Astrocyte (in vitro differentiated cells and primary cell): ENCODE results near the gene KCNQ5. TPM values are rescaled to one million over a fixed set of nuclear protein-coding genes. Genes with fewer than 3 reads are reported as not detected.

Experiments
- DNase-seq: peaks from one replicate; pipeline ENCODE4 v3.0.0-alpha.2; 2010; ENCODE audit warnings: low read depth
- FAIRE-seq: peaks from 2 replicates; lab custom pipeline; 2011; peaks lifted over from hg19 to GRCh38; lab: Jason Lieb, UNC
- H2AFZ ChIP-seq: 2 replicates; pipeline ENCODE4 v1.6.0; 2012; ENCODE audit warnings: low read depth, low read length, inconsistent platforms
- H3K27ac ChIP-seq: 2 replicates; pipeline ENCODE4 v1.5.1; 2011; ENCODE audit warnings: low read depth, low read length, inconsistent platforms
- H3K27me3 ChIP-seq: 2 replicates; pipeline ENCODE4 v1.6.0; 2011; ENCODE audit warnings: low read length, inconsistent platforms; ENCODE audit not compliant: insufficient read depth
- H3K36me3 ChIP-seq: 2 replicates; pipeline ENCODE4 v1.5.1; 2011; ENCODE audit warnings: low read length, inconsistent platforms; ENCODE audit not compliant: insufficient read depth
- H3K4me1 ChIP-seq: 2 replicates; pipeline ENCODE4 v1.5.1; 2011; ENCODE audit warnings: low read length, inconsistent platforms; ENCODE audit not compliant: insufficient read depth
- H3K4me2 ChIP-seq: 2 replicates; pipeline ENCODE4 v1.6.0; 2012; ENCODE audit warnings: low read length, inconsistent platforms
- H3K4me3 ChIP-seq: 2 replicates; pipeline ENCODE4 v1.5.1; 2011; ENCODE audit warnings: low read depth, mild to moderate bottlenecking, low read length, inconsistent platforms; ENCODE audit not compliant: insufficient read depth
- H3K79me2 ChIP-seq: 2 replicates; pipeline ENCODE4 v1.6.0; 2012; ENCODE audit warnings: mild to moderate bottlenecking, low read length, inconsistent platforms; ENCODE audit not compliant: insufficient read depth
- H3K9ac ChIP-seq: 2 replicates; pipeline ENCODE4 v1.6.0; 2012; ENCODE audit warnings: mild to moderate bottlenecking, low read length, inconsistent platforms
- H3K9me3 ChIP-seq: 2 replicates; pipeline ENCODE4 v1.5.1; 2012; ENCODE audit warnings: low read depth, mild to moderate bottlenecking, low read length, inconsistent platforms; ENCODE audit not compliant: insufficient read depth
- H4K20me1 ChIP-seq: 2 replicates; pipeline ENCODE4 v1.6.0; 2012; ENCODE audit warnings: low read length, inconsistent platforms; ENCODE audit not compliant: insufficient read depth
- H3K27ac Mint-ChIP-seq: one replicate; pipeline ENCODE4 v1.8.0; 2021; ENCODE audit warnings: mild to moderate bottlenecking, mixed read lengths; ENCODE audit not compliant: unreplicated experiment
- H3K27me3 Mint-ChIP-seq: one replicate; pipeline ENCODE4 v1.8.0; 2021; ENCODE audit warnings: low read depth, mixed read lengths; ENCODE audit not compliant: unreplicated experiment
- H3K36me3 Mint-ChIP-seq: one replicate; pipeline ENCODE4 v1.8.0; 2021; ENCODE audit warnings: low read depth, mixed read lengths; ENCODE audit not compliant: unreplicated experiment
- H3K4me1 Mint-ChIP-seq: one replicate; pipeline ENCODE4 v1.8.0; 2021; ENCODE audit warnings: low read depth, mixed read lengths; ENCODE audit not compliant: unreplicated experiment
- H3K4me3 Mint-ChIP-seq: one replicate; pipeline ENCODE4 v1.8.0; 2021; ENCODE audit warnings: mild to moderate bottlenecking, moderate library complexity, mixed read lengths; ENCODE audit not compliant: unreplicated experiment
- H3K9me3 Mint-ChIP-seq: one replicate; pipeline ENCODE4 v1.8.0; 2021; ENCODE audit warnings: mild to moderate bottlenecking, mixed read lengths; ENCODE audit not compliant: unreplicated experiment
- CTCF ChIP-seq: IDR thresholded peaks from 2 replicates; pipeline ENCODE4 v1.5.1; 2011; ENCODE audit warnings: low read depth, mild to moderate bottlenecking, inconsistent platforms, low read length, moderate library complexity; ENCODE audit not compliant: insufficient read depth
- EZH2 ChIP-seq: IDR thresholded peaks from 2 replicates; pipeline ENCODE4 v1.6.1; 2012; ENCODE audit warnings: mild to moderate bottlenecking, low read length, inconsistent platforms; ENCODE audit not compliant: insufficient read depth
- total RNA-seq: library from RNA; stranded (reverse); gene quantifications from 2 replicates; pipeline ENCODE4 v1.2.1, GENCODE V29; 2021

The KCNQ5 gene
- total RNA-seq, 1 donor from 2014 or later: 2.0 TPM

DNA sequence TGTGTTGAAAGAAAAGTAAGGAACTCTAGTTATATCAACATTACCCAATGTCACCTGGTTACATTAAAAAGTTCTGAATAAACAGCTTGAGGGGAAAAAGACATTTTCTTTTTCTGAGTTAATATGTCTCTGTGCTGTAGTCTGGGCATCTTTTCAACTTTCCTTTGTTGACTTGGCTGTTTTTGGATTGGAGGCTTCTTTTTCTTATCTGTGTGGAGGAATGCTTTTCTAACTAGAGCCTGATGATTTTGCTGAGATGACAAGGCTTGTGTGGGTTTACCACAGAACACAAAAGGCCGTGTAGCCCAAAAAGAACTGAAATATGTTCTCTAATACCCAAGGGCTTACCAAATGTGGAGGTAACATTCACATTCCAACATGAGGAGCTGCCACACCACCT, 161.8 kb downstream of the KCNQ5 start:
- Mint-ChIP-seq H3K4me1 (peaks cover 26% of the 10 kb centered on the region), H3K9me3 (peaks cover 2% of the 10 kb centered on the region), H3K27ac (no peak overlapping the region), H3K27me3 (no peaks in the 10 kb centered on the region), H3K36me3 (no peaks in the 10 kb centered on the region), H3K4me3 (no peak overlapping the region)
- FAIRE-seq: no peak
- no peaks in the 10 kb centered on the region for H3K9me3 ChIP-seq
- H3K79me2 ChIP-seq: no peaks in the 10 kb centered on the region
- peak; percentile 90 for DNase-seq
- H3K4me1 ChIP-seq: peaks cover 32% of the 10 kb centered on the region
- no peaks in the 10 kb centered on the region for H4K20me1 ChIP-seq
- no peak overlapping the region for H3K9ac ChIP-seq
- H3K4me2 ChIP-seq: peak overlapping the region; percentile 19
- H3K27ac ChIP-seq: peak overlapping the region; percentile 49
- H3K27me3 ChIP-seq: no peaks in the 10 kb centered on the region
- no peaks in the 10 kb centered on the region for H3K36me3 ChIP-seq
- TF ChIP-seq CTCF (no peak), EZH2 (no peak)
- H3K4me3 ChIP-seq: no peak overlapping the region
- no peak overlapping the region for H2AFZ ChIP-seq

GRCh38 chr6:72784071-72784470, 162.2 kb downstream of the KCNQ5 start:
- peaks cover 32% of the 10 kb centered on the region for H3K4me1 ChIP-seq
- H3K9ac ChIP-seq: no peak overlapping the region
- peaks cover 2% of the 10 kb centered on the region for H3K9me3 Mint-ChIP-seq
- peak overlapping the region; percentile 19 for H3K4me2 ChIP-seq
- DNase-seq (peak; percentile 63), FAIRE-seq (no peak)
- peaks cover 26% of the 10 kb centered on the region for H3K4me1 Mint-ChIP-seq
- TF ChIP-seq CTCF (no peak), EZH2 (no peak)
- no peaks in the 10 kb centered on the region for H3K27me3 ChIP-seq
- H3K27ac ChIP-seq: peak overlapping the region; percentile 49
- H3K4me3 ChIP-seq: no peak overlapping the region
- no peaks in the 10 kb centered on the region for H3K36me3 ChIP-seq
- no peaks in the 10 kb centered on the region for H3K27me3 Mint-ChIP-seq
- H2AFZ ChIP-seq: no peak overlapping the region
- no peaks in the 10 kb centered on the region for H3K36me3 Mint-ChIP-seq
- H3K9me3 ChIP-seq: no peaks in the 10 kb centered on the region
- no peaks in the 10 kb centered on the region for H4K20me1 ChIP-seq
- no peaks in the 10 kb centered on the region for H3K79me2 ChIP-seq
- no peak overlapping the region for H3K27ac Mint-ChIP-seq
- no peak overlapping the region for H3K4me3 Mint-ChIP-seq

- peak; percentile 71 for DNase-seq
- TF ChIP-seq CTCF (no peak), EZH2 (no peak)
- Histone ChIP-seq H3K4me1 (peaks cover 32% of the 10 kb centered on the region), H3K4me3 (no peak overlapping the region), H3K9ac (no peak overlapping the region), H3K4me2 (peak overlapping the region; percentile 4), H2AFZ (no peak overlapping the region), H3K36me3 (no peaks in the 10 kb centered on the region), H4K20me1 (no peaks in the 10 kb centered on the region), H3K27me3 (no peaks in the 10 kb centered on the region), H3K79me2 (no peaks in the 10 kb centered on the region), H3K9me3 (no peaks in the 10 kb centered on the region), H3K27ac (peak overlapping the region; percentile 32)
- FAIRE-seq: peak; percentile 90
- Mint-ChIP-seq H3K9me3 (peaks cover 2% of the 10 kb centered on the region), H3K4me3 (no peak overlapping the region), H3K4me1 (peaks cover 26% of the 10 kb centered on the region), H3K36me3 (no peaks in the 10 kb centered on the region), H3K27me3 (no peaks in the 10 kb centered on the region), H3K27ac (peak overlapping the region; percentile 68)
Measured at GRCh38 chr6:72784581-72784980, 162.7 kb downstream of the KCNQ5 start.
